Trophoblast cell (in vitro differentiated cells and primary cell): ENCODE data around the gene PRPSAP2.
"Not testable (repeated sequence)": the region's sequence is repeated elsewhere in the genome, so short reads cannot be mapped to it uniquely, and the experiment has no call there.

ENCODE experiments used
- DNase-seq, 2 donors: peaks; one replicate each; pipeline ENCODE4 v3.0.0-alpha.2; 2016
- H2AFZ ChIP-seq: 2 replicates; pipeline ENCODE4 v1.6.1; 2013; ENCODE audit warnings: low read length, moderate library complexity, mild to moderate bottlenecking; ENCODE audit not compliant: insufficient read depth, poor library complexity
- H2AK5ac ChIP-seq: 2 replicates; pipeline ENCODE4 v1.6.1; 2013; ENCODE audit warnings: mild to moderate bottlenecking, low read length
- H2BK120ac ChIP-seq: 2 replicates; pipeline ENCODE4 v1.6.1; 2013; ENCODE audit warnings: low read length, mild to moderate bottlenecking, moderate library complexity; ENCODE audit not compliant: insufficient read depth, poor library complexity
- H2BK12ac ChIP-seq: 2 replicates; pipeline ENCODE4 v1.6.1; 2013; ENCODE audit warnings: mild to moderate bottlenecking, low read length, moderate library complexity
- H2BK5ac ChIP-seq: 2 replicates; pipeline ENCODE4 v1.6.1; 2013; ENCODE audit warnings: low read length, low read depth, moderate library complexity, mild to moderate bottlenecking; ENCODE audit not compliant: poor library complexity
- H3K14ac ChIP-seq: 2 replicates; pipeline ENCODE4 v1.6.1; 2013; ENCODE audit warnings: mild to moderate bottlenecking, low read length
- H3K18ac ChIP-seq: 2 replicates; pipeline ENCODE4 v1.6.1; 2013; ENCODE audit warnings: mild to moderate bottlenecking, low read length
- H3K23ac ChIP-seq: 2 replicates; pipeline ENCODE4 v1.6.1; 2013; ENCODE audit warnings: low read length
- H3K27ac ChIP-seq: 2 replicates; pipeline ENCODE4 v1.5.1; 2013; ENCODE audit warnings: low read depth, mild to moderate bottlenecking, inconsistent platforms, low read length, moderate library complexity
- H3K27me3 ChIP-seq: 2 replicates; pipeline ENCODE4 v1.6.1; 2013; ENCODE audit warnings: inconsistent platforms, mild to moderate bottlenecking, low read length, moderate library complexity; ENCODE audit not compliant: insufficient read depth
- H3K36me3 ChIP-seq, 2 experiments: 1 replicate in 1 of 2; 2 replicates in 1 of 2; pipeline ENCODE4 v1.6.1; 2013; ENCODE audit warnings: low read length in 2 of 2, mild to moderate bottlenecking in 2 of 2, moderate library complexity in 1 of 2; ENCODE audit not compliant: insufficient read depth in 2 of 2, control insufficient read depth in 1 of 2
- H3K4ac ChIP-seq: 2 replicates; pipeline ENCODE4 v1.6.1; 2013; ENCODE audit warnings: low read depth, mild to moderate bottlenecking, low read length, moderate library complexity
- H3K4me1 ChIP-seq, 2 experiments: 1 replicate in 1 of 2; 2 replicates in 1 of 2; pipeline ENCODE4 v1.6.1; 2013; ENCODE audit warnings: low read length in 2 of 2, mild to moderate bottlenecking in 2 of 2, moderate library complexity in 1 of 2; ENCODE audit not compliant: insufficient read depth in 2 of 2, control insufficient read depth in 1 of 2
- H3K4me2 ChIP-seq: 2 replicates; pipeline ENCODE4 v1.6.1; 2013; ENCODE audit warnings: inconsistent platforms, mild to moderate bottlenecking, low read length, moderate library complexity
- H3K4me3 ChIP-seq: 2 replicates; pipeline ENCODE4 v1.5.1; 2013; ENCODE audit warnings: mild to moderate bottlenecking, low read depth, low read length, inconsistent platforms
- H3K79me1 ChIP-seq: one replicate; pipeline ENCODE4 v1.6.1; 2013; ENCODE audit warnings: low read length
- H3K79me2 ChIP-seq: 2 replicates; pipeline ENCODE4 v1.6.1; 2013; ENCODE audit warnings: low read length, mild to moderate bottlenecking; ENCODE audit not compliant: control insufficient read depth, insufficient read depth, poor library complexity
- H3K9ac ChIP-seq: 2 replicates; pipeline ENCODE4 v1.6.1; 2013; ENCODE audit warnings: mild to moderate bottlenecking, low read length
- H3K9me3 ChIP-seq: 2 replicates; pipeline ENCODE4 v1.6.1; 2013; ENCODE audit warnings: low read depth, mild to moderate bottlenecking, control low read depth, inconsistent platforms, low read length; ENCODE audit not compliant: insufficient read depth
- H4K12ac ChIP-seq: 2 replicates; pipeline ENCODE4 v1.6.1; 2013; ENCODE audit warnings: low read depth, mild to moderate bottlenecking, low read length, moderate library complexity
- H4K8ac ChIP-seq: 2 replicates; pipeline ENCODE4 v1.6.1; 2013; ENCODE audit warnings: low read depth, mild to moderate bottlenecking, low read length, moderate library complexity
- H4K91ac ChIP-seq: one replicate; pipeline ENCODE4 v1.6.1; 2013; ENCODE audit warnings: low read depth, mild to moderate bottlenecking, low read length, moderate library complexity
- WGBS: extraction: QIAGEN DNeasy Blood & Tissue Kit; methylation state at CpG from one replicate; pipeline ENCODE4 v1.1.7; 2013; ENCODE audit warnings: missing lambda C conversion rate; ENCODE audit not compliant: insufficient read length, insufficient coverage; ENCODE audit errors: extremely low coverage; 5-methylcytosine and 5-hydroxymethylcytosine counted together

PRPSAP2 gene

GRCh38 chr17:18859256-18859655 lies 1.3 kb downstream of the PRPSAP2 start:
- Histone ChIP-seq H2BK120ac (no peak overlapping the region), H3K23ac (no peak overlapping the region), H3K36me3 (no peaks in the 10 kb centered on the region)

GRCh38 chr17:18860161-18860972 lies 2.4 kb downstream of the PRPSAP2 start:
- no peak overlapping the region for H3K4me3 ChIP-seq
- no peaks in the 10 kb centered on the region for H3K9me3 ChIP-seq
- H4K12ac ChIP-seq: no peak overlapping the region
- H3K27me3 ChIP-seq: no peaks in the 10 kb centered on the region
- H3K4me2 ChIP-seq: no peak overlapping the region
- H2BK12ac ChIP-seq: no peak overlapping the region
- H4K8ac ChIP-seq: no peak overlapping the region
- no peak overlapping the region for H3K23ac ChIP-seq
- no peak for DNase-seq
- no peak overlapping the region for H2AK5ac ChIP-seq
- H2BK5ac ChIP-seq: no peak overlapping the region
- no peak overlapping the region for H4K91ac ChIP-seq
- no peak overlapping the region for H3K4ac ChIP-seq
- peaks cover 0 to 3% of the 10 kb centered on the region in 2 experiments for H3K4me1 ChIP-seq
- no CpG with 5 or more reads among the region's 9 CpGs for WGBS
- peaks cover 3% of the 10 kb centered on the region for H3K79me2 ChIP-seq
- no peak overlapping the region for H2BK120ac ChIP-seq
- H3K18ac ChIP-seq: no peak overlapping the region
- no peak overlapping the region for H3K9ac ChIP-seq
- peaks cover 6% of the 10 kb centered on the region for H3K79me1 ChIP-seq
- H3K36me3 ChIP-seq: no peaks in the 10 kb centered on the region
- H2AFZ ChIP-seq: no peak overlapping the region
- H3K14ac ChIP-seq: no peak overlapping the region
- no peak overlapping the region for H3K27ac ChIP-seq

More at GRCh38 chr17:18859256-18859655, 1.3 kb downstream of the PRPSAP2 start:
- Histone ChIP-seq H4K12ac (no peak overlapping the region), H3K18ac (no peak overlapping the region), H3K79me2 (peaks cover 3% of the 10 kb centered on the region), H3K4ac (no peak overlapping the region), H3K4me2 (peak overlapping the region; percentile 57), H3K9me3 (no peaks in the 10 kb centered on the region), H3K9ac (no peak overlapping the region), H4K8ac (no peak overlapping the region), H3K14ac (no peak overlapping the region), H2AFZ (no peak overlapping the region), H2BK12ac (no peak overlapping the region), H3K79me1 (peaks cover 6% of the 10 kb centered on the region), H3K27me3 (no peaks in the 10 kb centered on the region), H4K91ac (no peak overlapping the region), H2AK5ac (no peak overlapping the region), H2BK5ac (no peak overlapping the region), H3K4me3 (no peak overlapping the region), H3K27ac (no peak overlapping the region), H3K4me1 (peaks cover 0 to 3% of the 10 kb centered on the region in 2 experiments)
- peak in 1 of 2 donors; percentile 79 for DNase-seq
- no CpG with 5 or more reads among the region's 4 CpGs for WGBS

GRCh38 chr17:18862011-18862410 lies 4.1 kb downstream of the PRPSAP2 start:
- WGBS: no CpG with 5 or more reads among the region's 5 CpGs
- H3K4me2 ChIP-seq: no peak overlapping the region
- H3K79me2 ChIP-seq: peaks cover 3% of the 10 kb centered on the region
- no peak overlapping the region for H3K4ac ChIP-seq
- no peak overlapping the region for H2BK120ac ChIP-seq
- H2AK5ac ChIP-seq: no peak overlapping the region
- H3K36me3 ChIP-seq: peaks cover 2 to 3% of the 10 kb centered on the region in 2 experiments
- H3K4me3 ChIP-seq: no peak overlapping the region
- no peak overlapping the region for H3K18ac ChIP-seq
- no peaks in the 10 kb centered on the region for H3K27me3 ChIP-seq
- H3K79me1 ChIP-seq: peaks cover 6% of the 10 kb centered on the region
- no peak overlapping the region for H4K8ac ChIP-seq
- no peak overlapping the region for H3K9ac ChIP-seq
- H2AFZ ChIP-seq: no peak overlapping the region
- H3K14ac ChIP-seq: no peak overlapping the region
- no peak overlapping the region for H4K12ac ChIP-seq
- no peak overlapping the region for H2BK5ac ChIP-seq
- peak in 1 of 2 donors; percentile 72 for DNase-seq
- H3K4me1 ChIP-seq: peaks cover 0 to 3% of the 10 kb centered on the region in 2 experiments
- H3K23ac ChIP-seq: no peak overlapping the region
- no peak overlapping the region for H3K27ac ChIP-seq
- no peaks in the 10 kb centered on the region for H3K9me3 ChIP-seq
- no peak overlapping the region for H2BK12ac ChIP-seq
- H4K91ac ChIP-seq: no peak overlapping the region

GRCh38 chr17:18864996-18865395 lies 7.1 kb downstream of the PRPSAP2 start:
- H3K18ac ChIP-seq, H4K12ac ChIP-seq, H2AK5ac ChIP-seq, H2BK12ac ChIP-seq, H3K14ac ChIP-seq, H3K79me1 ChIP-seq, H3K4me2 ChIP-seq, H3K79me2 ChIP-seq, H3K9me3 ChIP-seq, H3K23ac ChIP-seq, H3K9ac ChIP-seq, H4K91ac ChIP-seq, H3K27ac ChIP-seq, H3K4me1 ChIP-seq, H2BK5ac ChIP-seq, H4K8ac ChIP-seq, DNase-seq, H3K27me3 ChIP-seq, H3K4ac ChIP-seq, H2BK120ac ChIP-seq, H3K4me3 ChIP-seq, H2AFZ ChIP-seq: not testable (repeated sequence)
- H3K36me3 ChIP-seq: peaks cover 5 to 12% of the 10 kb centered on the region in 2 experiments
- WGBS: no CpG with 5 or more reads among the region's 5 CpGs
